Effector memory CD8-positive, alpha-beta T cell (primary cell): ENCODE data around the gene IL4R.
"Not testable (repeated sequence)": the region's sequence is repeated elsewhere in the genome, so short reads cannot be mapped to it uniquely, and the experiment has no call there.

Experiments
- ATAC-seq: fragments of 150-1000 bp; cut with Tn5 transposase; replicated peaks from 2 replicates; pipeline ENCODE4 v1.10.0; 2021; ENCODE audit warnings: mild to moderate bottlenecking, moderate library complexity
- DNase-seq, 3 experiments: peaks; one replicate each; pipeline ENCODE4 v3.0.0; 2021
- H3K27ac Mint-ChIP-seq, 2 donors: one replicate each; pipeline ENCODE4 v1.8.0; 2022; ENCODE audit warnings: mild to moderate bottlenecking in 2 of 2, mixed read lengths in 2 of 2, moderate library complexity in 2 of 2
- H3K27me3 Mint-ChIP-seq, 2 donors: one replicate each; pipeline ENCODE4 v1.8.0; 2022; ENCODE audit warnings: mixed read lengths in 2 of 2
- H3K36me3 Mint-ChIP-seq: one replicate; pipeline ENCODE4 v1.8.0; 2022; ENCODE audit warnings: mild to moderate bottlenecking, moderate library complexity, mixed read lengths; ENCODE audit not compliant: insufficient read depth
- H3K4me1 Mint-ChIP-seq, 2 donors: one replicate each; pipeline ENCODE4 v1.8.0; 2022; ENCODE audit warnings: low read depth in 2 of 2, mixed read lengths in 2 of 2
- H3K4me3 Mint-ChIP-seq, 2 donors: one replicate each; pipeline ENCODE4 v1.8.0; 2022; ENCODE audit warnings: mild to moderate bottlenecking in 2 of 2, mixed read lengths in 2 of 2, moderate library complexity in 2 of 2
- H3K9me3 Mint-ChIP-seq, 2 donors: one replicate each; pipeline ENCODE4 v1.8.0; 2022; ENCODE audit warnings: mixed read lengths in 2 of 2

The IL4R gene

GRCh38 chr16:27408602-27409031, 94.8 kb downstream of the IL4R start:
- peak overlapping the region; percentile 99 for H3K27ac Mint-ChIP-seq
- H3K4me3 Mint-ChIP-seq, result peak overlapping the region; percentile 95 to 97
- no peaks in the 10 kb centered on the region for H3K9me3 Mint-ChIP-seq
- H3K4me1 Mint-ChIP-seq, result peaks cover 65 to 87% of the 10 kb centered on the region in 2 donors
- no peak for ATAC-seq
- DNase-seq, result no peak
- peaks cover 72% of the 10 kb centered on the region for H3K36me3 Mint-ChIP-seq
- no peaks in the 10 kb centered on the region for H3K27me3 Mint-ChIP-seq

GRCh38 chr16:27409958-27410357, 96.2 kb downstream of the IL4R start:
- peaks cover 59% of the 10 kb centered on the region for H3K36me3 Mint-ChIP-seq
- ATAC-seq, H3K27me3 Mint-ChIP-seq, DNase-seq, H3K9me3 Mint-ChIP-seq: not testable (repeated sequence)
- peaks cover 58 to 86% of the 10 kb centered on the region in 2 donors for H3K4me1 Mint-ChIP-seq
- peak overlapping the region in 1 of 2 donors; percentile 97 for H3K4me3 Mint-ChIP-seq
- H3K27ac Mint-ChIP-seq, result peak overlapping the region in 1 of 2 donors; percentile 56

GRCh38 chr16:27410761-27411160, 97.0 kb downstream of the IL4R start:
- ATAC-seq, result no peak
- H3K27me3 Mint-ChIP-seq, result no peaks in the 10 kb centered on the region
- no peaks in the 10 kb centered on the region for H3K9me3 Mint-ChIP-seq
- H3K4me1 Mint-ChIP-seq, result peaks cover 59 to 87% of the 10 kb centered on the region in 2 donors
- peak overlapping the region in 1 of 2 donors; percentile 41 for H3K27ac Mint-ChIP-seq
- peaks cover 51% of the 10 kb centered on the region for H3K36me3 Mint-ChIP-seq
- peak overlapping the region in 1 of 2 donors; percentile 1 for H3K4me3 Mint-ChIP-seq
- no peak for DNase-seq

GRCh38 chr16:27413956-27414355, 100.2 kb downstream of the IL4R start:
- Mint-ChIP-seq H3K4me3 (peak overlapping the region in 1 of 2 donors; percentile 52), H3K36me3 (peaks cover 44% of the 10 kb centered on the region), H3K4me1 (peaks cover 38 to 69% of the 10 kb centered on the region in 2 donors), H3K9me3 (no peaks in the 10 kb centered on the region), H3K27ac (no peak overlapping the region), H3K27me3 (no peaks in the 10 kb centered on the region)
- no peak for ATAC-seq
- DNase-seq, result no peak
